Measurements from ENCODE around the gene ERCC4. TPM values are rescaled to one million over a fixed set of nuclear protein-coding genes. Genes with fewer than 3 reads are reported as not detected.
A peak's percentile ranks its signal among the peaks of the same experiment; 100 is the strongest.

The ERCC4 gene
- total RNA-seq, 1 donor from 2014 or later: 11.4 TPM

DNA sequence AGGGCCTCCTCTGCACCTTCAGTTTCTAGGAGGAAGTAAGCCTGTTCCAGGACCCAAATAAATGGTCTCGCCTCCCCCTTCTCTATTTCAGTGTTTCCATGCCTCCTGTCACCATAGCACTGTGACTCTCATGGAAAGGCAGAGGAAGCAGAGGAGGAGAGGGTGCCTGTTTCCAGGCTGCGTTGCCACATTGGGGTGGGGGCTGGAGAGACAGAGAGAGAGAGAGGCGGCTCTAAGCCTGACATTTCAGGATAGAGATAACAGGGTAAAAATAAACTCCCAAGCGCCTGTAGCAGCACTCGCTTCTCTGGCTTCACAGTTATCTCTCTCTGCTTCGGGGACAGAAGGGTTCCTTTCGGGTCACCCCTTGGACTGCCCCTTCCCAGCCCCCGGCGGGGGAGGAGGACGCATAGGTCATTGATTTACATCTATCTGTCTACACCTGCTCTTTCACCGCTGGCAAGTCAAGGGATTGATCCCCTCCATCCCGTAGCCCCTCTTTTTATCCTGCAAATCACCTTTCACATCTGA is 80.0 kb downstream of the ERCC4 start:
- Histone ChIP-seq H3K36me3 (no peaks in the 10 kb centered on the region), H3K9ac (no peak overlapping the region), H3K27me3 (no peaks in the 10 kb centered on the region), H3K4me1 (peaks cover 13% of the 10 kb centered on the region), H3F3A (ENCODE audit: low read depth) (peaks cover 13% of the 10 kb centered on the region), H3K4me2 (no peak overlapping the region), H3K4me3 (no peak overlapping the region), H3K27ac (no peak overlapping the region), H3K9me3 (ENCODE audit: low read depth) (no peaks in the 10 kb centered on the region), H2AFZ (replicated peaks) (no peak overlapping the region), H4K20me1 (ENCODE audit: low read depth) (no peaks in the 10 kb centered on the region), H3K79me2 (ENCODE audit: low read depth) (no peaks in the 10 kb centered on the region)
- H3K4me1 Mint-ChIP-seq: peaks cover 52% of the 10 kb centered on the region
- H3K4me3 Mint-ChIP-seq: no peak overlapping the region
- TF ChIP-seq CTCF (IDR thresholded peaks at IDR 0.05) (no peak), EZH2 (IDR thresholded peaks at IDR 0.05) (no peak), EZH2phosphoT487 (IDR thresholded peaks at IDR 0.05) (no peak)
- DNase-seq (ENCODE audit: low spot score): no peak
- H3K27me3 Mint-ChIP-seq (ENCODE audit: insufficient read depth, low read depth): peaks cover 8% of the 10 kb centered on the region
- H3K27ac Mint-ChIP-seq: no peak overlapping the region
- H3K36me3 Mint-ChIP-seq: peaks cover 2% of the 10 kb centered on the region
- H3K9me3 Mint-ChIP-seq: peaks cover 3% of the 10 kb centered on the region

DNA sequence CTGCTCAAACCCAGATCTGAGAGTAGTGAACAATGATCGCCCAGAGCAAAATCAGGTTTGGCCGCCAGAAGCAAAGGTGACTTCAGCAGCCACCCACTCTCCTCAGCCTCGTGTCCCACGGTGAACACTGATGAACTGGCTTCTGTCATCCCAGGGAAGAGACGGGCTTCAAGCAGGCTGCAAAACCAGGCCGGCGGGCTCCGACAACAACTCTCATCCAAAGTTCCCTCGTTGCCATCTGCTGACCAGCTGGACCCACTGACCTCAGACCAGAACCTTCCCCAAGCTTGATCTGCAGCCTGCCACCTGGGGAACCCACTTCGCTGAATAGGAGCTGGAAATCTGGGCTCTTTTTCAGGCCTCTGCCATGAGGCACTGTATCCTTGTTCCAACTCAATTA is 81.6 kb downstream of the ERCC4 start:
- peaks cover 13% of the 10 kb centered on the region for H3F3A ChIP-seq (ENCODE audit: low read depth)
- H3K79me2 ChIP-seq (ENCODE audit: low read depth): no peaks in the 10 kb centered on the region
- peaks cover 3% of the 10 kb centered on the region for H3K9me3 Mint-ChIP-seq
- H3K36me3 Mint-ChIP-seq: no peaks in the 10 kb centered on the region
- H3K4me1 ChIP-seq: peaks cover 13% of the 10 kb centered on the region
- no peak overlapping the region for H3K4me3 ChIP-seq
- no peak overlapping the region for H3K4me3 Mint-ChIP-seq
- H3K27me3 ChIP-seq: no peaks in the 10 kb centered on the region
- TF ChIP-seq EZH2phosphoT487 (IDR thresholded peaks at IDR 0.05): no peak
- TF ChIP-seq CTCF (IDR thresholded peaks at IDR 0.05): no peak
- TF ChIP-seq EZH2 (IDR thresholded peaks at IDR 0.05): no peak
- no peak overlapping the region for H3K4me2 ChIP-seq
- no peaks in the 10 kb centered on the region for H3K9me3 ChIP-seq (ENCODE audit: low read depth)
- peak overlapping the region; percentile 97 for H3K27ac Mint-ChIP-seq
- no peak overlapping the region for H3K27ac ChIP-seq
- no peaks in the 10 kb centered on the region for H4K20me1 ChIP-seq (ENCODE audit: low read depth)
- H3K36me3 ChIP-seq: no peaks in the 10 kb centered on the region
- peaks cover 57% of the 10 kb centered on the region for H3K4me1 Mint-ChIP-seq
- peaks cover 10% of the 10 kb centered on the region for H3K27me3 Mint-ChIP-seq (ENCODE audit: insufficient read depth, low read depth)
- peak overlapping the region; percentile 17 for H2AFZ ChIP-seq (replicated peaks)
- no peak for DNase-seq (ENCODE audit: low spot score)
- H3K9ac ChIP-seq: no peak overlapping the region

Other genes starting within 250 kb of the ERCC4 start
- 25.8 and 26.8 TPM in 2 replicates for gene MRTFB, start 151.2 kb downstream of the ERCC4 start, total RNA-seq (ENCODE audit: low replicate concordance)

Measured in neural progenitor cell (in vitro differentiated cells).